IPS-NIHi7 (cell line): ENCODE data around the gene PSME1.
"Not testable (repeated sequence)": the region's sequence is repeated elsewhere in the genome, so short reads cannot be mapped to it uniquely, and the experiment has no call there.

Experiments
- DNase-seq: peaks from one replicate; pipeline ENCODE4 v3.0.0; 2012; ENCODE audit warnings: mixed read lengths; ENCODE audit errors: extremely low spot score

PSME1 gene

GRCh38 chr14:24105609-24106239 is 30.3 kb upstream of the PSME1 start:
- not testable (repeated sequence) for DNase-seq

GRCh38 chr14:24106672-24107271 is 29.2 kb upstream of the PSME1 start:
- DNase-seq, result no peak

- DNase-seq, result no peak
Observed at GRCh38 chr14:24108336-24108874, 27.6 kb upstream of the PSME1 start.

DNA sequence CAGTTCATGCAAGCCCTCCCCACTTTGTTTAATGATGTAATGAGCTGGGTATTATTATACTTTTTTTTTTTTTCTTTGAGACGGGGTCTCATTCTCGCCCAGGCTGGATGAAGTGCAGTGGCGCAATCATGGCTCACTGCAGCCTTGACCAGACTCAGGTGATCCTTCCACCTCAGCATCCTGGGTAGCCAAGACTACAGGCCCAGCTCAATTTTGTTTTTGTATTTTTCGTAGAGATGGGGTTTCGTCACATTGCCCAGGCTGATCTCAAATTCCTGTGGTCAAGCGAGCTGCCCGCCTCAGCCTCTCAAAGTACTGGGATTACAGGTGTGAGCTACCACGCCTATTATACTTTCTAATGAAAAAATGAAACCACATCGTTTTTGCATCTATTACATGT is 25.9 kb upstream of the PSME1 start:
- DNase-seq, result no peak

- DNase-seq, result no peak
Observed at GRCh38 chr14:24110523-24110922, 25.5 kb upstream of the PSME1 start.

DNA sequence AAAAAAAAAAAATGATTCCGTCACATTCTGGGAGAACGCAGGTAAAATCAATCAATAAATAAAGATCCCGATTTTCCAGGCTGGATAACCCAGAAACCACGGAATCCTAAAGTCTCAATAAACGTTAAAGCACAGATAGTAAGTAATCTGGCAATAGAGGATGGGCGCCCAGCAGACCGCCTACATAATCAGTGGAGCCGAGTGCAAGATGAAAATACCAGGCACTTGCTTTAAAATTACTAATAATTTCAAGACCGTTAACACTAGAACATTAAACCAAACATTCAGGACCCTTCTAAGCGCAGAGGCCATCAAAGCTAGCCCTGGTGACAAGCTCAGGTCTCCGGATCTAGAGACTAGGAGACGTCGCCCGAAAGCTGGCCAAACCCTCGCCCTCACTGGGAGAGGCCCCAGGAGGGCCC is 22.6 kb upstream of the PSME1 start:
- no peak for DNase-seq

- peak; percentile 78 for DNase-seq
Observed at GRCh38 chr14:24113801-24114531, 22.0 kb upstream of the PSME1 start.

- DNase-seq, result peak; percentile 96
Observed at GRCh38 chr14:24114532-24115421, 21.2 kb upstream of the PSME1 start, which contains the start of the genes DCAF11 and NRL. Gene DCAF11, plus strand, starts transcription at chr14:24114777. Its CDS starts 818 bp downstream, at chr14:24115595. Gene NRL, minus strand, starts transcription at chr14:24114949. Its CDS starts 32,101 bp downstream, at chr14:24082848.

GRCh38 chr14:24115422-24116127 is 20.4 kb upstream of the PSME1 start:
- no peak for DNase-seq

- DNase-seq, result no peak
Observed at GRCh38 chr14:24116128-24116814, 19.7 kb upstream of the PSME1 start.

- DNase-seq, result no peak
Observed at GRCh38 chr14:24117179-24117578, 18.8 kb upstream of the PSME1 start.

DNA sequence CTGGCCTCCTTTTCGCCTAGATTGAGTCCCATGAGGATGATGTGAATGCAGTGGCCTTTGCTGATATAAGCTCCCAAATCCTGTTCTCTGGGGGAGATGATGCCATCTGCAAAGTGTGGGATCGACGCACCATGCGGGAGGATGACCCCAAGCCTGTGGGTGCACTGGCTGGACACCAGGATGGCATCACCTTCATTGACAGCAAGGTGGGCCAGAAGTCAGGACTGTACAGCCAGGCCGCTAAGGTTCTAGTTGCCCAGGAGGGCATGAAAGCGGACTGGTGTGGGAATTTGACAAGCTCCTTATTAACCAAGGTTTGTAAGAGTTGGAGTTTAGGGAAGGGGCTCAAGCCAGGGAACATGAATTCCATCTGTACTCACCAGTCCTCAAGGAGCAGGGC is 16.3 kb upstream of the PSME1 start:
- no peak for DNase-seq

- DNase-seq, result no peak
Observed at GRCh38 chr14:24121210-24121609, 14.8 kb upstream of the PSME1 start.

DNA sequence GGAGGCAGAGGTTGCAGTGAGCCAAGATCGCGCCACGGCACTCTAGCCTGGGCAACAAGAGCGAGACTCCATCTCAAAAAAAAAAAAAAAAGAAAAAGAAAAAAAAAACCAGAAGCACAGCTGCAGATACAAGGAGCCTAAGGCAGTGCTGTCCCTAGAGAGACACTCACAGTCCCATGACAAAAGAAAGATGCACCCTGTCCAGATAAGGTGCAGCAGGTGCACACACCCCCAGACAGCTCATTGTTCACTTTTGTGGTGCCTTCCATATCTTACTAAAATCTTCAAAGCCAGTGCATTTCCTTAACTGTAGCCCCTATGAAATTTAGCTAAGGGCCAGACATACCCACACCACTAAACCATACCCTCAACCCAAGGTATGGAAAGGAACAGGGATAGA is 13.6 kb upstream of the PSME1 start:
- DNase-seq, result no peak

- DNase-seq, result no peak
Observed at GRCh38 chr14:24122898-24123297, 13.1 kb upstream of the PSME1 start.

- DNase-seq, result no peak
Observed at GRCh38 chr14:24123424-24124417, 12.3 kb upstream of the PSME1 start.

- no peak for DNase-seq
Observed at GRCh38 chr14:24126939-24127338, 9.1 kb upstream of the PSME1 start.

DNA sequence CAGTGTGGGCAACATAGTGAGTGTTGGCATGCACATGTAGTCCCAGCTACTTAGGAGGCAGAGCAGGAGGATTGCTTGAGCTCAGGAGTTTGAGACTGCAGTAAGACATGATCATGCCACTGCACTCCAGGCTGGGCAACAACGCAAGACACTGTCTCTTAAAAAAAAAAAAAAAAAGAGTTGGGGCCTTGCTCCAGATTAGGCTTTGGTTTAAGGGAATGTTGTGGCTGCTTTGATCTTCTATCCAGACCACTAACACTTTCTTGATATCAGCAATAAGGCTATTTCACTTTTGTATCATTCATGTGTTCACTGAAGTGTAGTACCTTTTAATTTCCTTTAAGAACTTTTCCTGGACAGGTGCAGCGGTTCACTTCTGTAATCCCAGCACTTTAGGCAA is 8.3 kb upstream of the PSME1 start:
- DNase-seq, result no peak

DNA sequence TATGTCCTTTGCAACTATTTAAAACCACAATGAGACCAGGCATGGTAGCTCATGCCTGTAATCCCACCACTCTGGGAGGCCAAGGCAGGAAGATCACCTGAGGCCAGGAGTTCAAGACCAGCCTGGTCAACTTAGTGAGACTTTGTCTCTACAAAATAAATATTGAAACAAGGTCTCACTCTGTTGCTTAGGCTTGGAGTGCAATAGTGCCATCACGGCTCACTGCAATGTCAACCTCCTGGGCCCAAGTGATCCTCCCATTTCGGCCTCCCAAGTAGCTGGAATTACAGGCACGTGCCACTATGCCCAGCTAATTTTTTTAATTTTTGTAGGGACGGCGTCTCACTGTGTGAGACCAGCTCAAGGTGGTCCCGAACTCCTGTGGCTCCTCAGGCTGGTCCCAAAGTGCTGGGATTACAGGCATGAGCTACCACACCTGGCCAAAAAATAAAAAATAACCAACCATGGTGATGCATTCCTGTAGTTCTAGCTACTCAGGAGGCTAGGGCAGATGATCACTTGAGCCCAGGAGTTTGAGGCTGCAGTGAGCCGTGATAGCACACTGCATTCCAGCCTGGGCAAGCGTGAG is 6.5 kb upstream of the PSME1 start:
- DNase-seq, result no peak
